HG02678 (cell line): ENCODE measurements around the gene NIPAL4.
"Not testable (repeated sequence)": the region's sequence is repeated elsewhere in the genome, so short reads cannot be mapped to it uniquely, and the experiment has no call there.

ENCODE experiments used
- ATAC-seq: cut with Tn5 transposase; IDR thresholded peaks from one replicate; pipeline ENCODE4 v1.9.1; 2021; ENCODE audit warnings: mild to moderate bottlenecking, moderate library complexity; ENCODE audit not compliant: unreplicated experiment

The NIPAL4 gene

DNA sequence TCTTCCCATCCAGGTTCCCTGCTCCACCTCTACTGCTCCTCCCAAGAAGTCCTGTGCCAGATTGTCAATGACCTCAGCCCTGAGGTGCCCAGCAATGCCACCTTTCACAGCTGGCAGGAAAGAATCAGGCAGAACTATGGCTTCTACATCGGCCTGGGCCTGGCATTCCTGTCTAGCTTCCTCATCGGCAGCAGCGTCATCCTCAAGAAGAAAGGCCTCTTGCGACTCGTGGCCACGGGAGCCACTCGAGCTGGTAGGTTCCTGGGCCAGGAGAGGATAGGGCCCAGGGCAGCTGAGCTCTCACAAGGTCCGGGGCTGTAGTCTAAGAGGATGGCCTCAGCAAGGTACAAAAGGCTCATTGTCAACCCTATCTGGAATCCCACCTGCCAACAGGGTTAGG, 3.1 kb downstream of the NIPAL4 start:
- ATAC-seq = no peak

DNA sequence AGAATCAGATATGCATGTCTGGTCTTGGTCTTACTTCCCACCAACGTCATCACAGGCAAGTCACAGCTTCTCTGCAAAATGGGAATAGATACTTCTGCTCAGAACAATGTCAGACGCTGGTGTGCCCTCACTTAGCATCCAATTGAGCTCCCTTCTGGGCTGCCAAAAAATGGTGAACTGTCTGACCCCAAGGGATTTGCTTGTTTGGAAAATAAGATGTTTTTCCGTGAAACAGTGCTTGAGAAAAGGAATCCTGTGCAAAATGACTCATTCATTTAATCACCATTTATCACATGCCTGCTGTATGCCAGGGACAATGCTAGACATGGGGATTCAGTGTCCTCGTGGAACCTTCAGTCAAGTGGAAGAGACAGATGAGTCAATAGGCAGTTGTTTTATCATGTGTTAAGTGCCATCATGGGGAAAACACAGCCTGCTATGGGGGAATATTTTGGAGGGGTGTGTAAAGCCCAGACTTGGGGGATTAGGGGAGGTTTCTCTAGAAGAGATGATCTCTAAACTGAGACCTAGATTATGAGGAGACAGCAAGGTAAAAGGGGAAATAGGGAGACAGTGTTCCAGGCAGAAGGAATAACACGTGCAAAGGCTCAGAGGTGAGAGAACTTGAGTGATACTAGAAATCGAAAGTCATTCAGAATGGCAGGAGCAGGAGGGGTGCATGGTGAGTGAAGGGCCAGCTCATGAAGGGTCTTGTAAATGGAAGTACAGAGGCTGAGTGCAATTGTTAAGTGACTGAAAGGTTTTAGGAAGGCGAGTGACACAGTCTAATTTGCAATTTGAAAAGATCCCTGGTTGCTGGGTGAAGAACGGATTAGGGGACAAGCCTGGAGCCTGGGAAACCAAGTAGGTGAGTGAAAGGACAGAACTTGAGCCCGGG, 3.9 kb downstream of the NIPAL4 start:
- ATAC-seq = no peak

DNA sequence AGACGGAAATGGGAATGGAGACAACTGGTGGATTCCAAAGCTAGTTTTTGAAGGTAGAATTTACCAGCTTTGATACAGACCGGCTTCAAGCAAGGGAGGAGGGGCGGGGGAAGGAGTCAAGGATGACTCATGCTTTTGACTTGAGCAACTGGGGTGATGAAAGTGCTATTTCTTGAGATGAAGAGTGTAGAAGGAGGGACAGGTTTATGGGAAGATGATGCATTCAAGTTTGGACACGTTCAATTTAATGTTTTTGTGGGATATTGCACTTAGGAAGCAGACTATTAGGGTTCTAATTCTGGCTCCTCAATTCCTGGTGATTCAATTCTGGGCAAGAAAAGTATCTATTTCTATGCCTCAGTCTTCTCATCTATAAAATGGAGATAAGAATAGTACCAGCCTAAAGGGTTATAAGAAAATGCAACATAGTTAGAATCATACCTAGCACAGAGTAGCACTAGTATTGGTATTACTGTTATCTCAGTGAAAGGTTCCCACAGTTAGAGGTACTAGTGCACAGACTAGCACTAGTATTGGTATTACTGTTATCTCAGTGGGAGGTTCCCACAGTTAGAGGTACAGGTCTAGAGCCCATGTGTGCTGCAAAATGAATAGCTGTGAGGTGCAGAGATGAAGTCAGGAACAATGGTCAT, 4.6 kb downstream of the NIPAL4 start:
- peak; percentile 78 for ATAC-seq

DNA sequence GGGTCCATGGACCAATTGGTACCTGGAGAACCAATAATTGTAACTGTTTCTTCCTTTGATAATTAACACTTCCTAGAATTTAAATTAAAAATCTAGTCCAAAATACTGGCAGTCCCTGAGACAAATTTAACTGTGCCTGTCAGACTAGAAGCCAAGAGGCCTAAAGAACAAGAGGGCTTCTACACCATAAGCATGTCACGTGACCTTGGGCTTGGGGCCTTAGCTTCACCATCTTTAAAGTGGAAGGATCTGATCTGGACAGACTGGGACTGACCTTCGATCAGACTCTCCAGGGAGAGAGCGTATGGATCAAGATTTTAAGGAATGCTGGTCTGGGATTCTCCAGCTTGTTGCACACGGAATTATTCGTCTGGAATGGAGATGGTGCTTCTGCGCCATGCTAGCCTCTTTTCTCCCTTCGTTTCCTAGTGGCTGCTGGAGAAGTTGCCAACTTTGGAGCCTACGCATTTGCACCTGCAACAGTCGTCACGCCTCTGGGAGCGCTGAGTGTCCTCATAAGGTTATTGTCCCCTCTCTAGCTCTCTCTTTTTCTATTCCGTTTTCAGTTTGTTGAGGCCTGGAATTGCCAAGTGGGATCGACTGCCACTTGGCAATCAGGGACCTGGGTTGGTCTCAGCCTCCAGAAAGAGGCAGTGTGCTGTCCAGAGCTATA, 8.4 kb downstream of the NIPAL4 start:
- ATAC-seq = no peak

DNA sequence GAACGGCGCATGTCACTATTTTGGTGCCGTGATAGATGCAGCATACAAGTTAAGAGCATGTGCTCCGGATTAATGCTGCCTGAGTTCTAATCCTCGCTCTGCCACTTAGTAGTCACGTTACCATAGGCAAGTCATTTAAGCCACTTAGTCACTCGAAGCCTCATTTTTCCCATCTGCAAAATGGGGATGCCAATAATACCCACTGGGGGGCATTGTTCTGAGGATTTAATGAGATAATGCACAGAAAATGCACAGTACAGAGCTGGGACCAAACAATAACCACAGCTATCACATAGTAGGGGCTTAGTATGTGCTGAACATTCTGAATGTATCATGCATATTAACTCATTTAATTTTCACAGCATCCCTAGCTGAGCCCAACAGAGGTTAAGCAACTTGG, 9.1 kb downstream of the NIPAL4 start:
- no peak for ATAC-seq

DNA sequence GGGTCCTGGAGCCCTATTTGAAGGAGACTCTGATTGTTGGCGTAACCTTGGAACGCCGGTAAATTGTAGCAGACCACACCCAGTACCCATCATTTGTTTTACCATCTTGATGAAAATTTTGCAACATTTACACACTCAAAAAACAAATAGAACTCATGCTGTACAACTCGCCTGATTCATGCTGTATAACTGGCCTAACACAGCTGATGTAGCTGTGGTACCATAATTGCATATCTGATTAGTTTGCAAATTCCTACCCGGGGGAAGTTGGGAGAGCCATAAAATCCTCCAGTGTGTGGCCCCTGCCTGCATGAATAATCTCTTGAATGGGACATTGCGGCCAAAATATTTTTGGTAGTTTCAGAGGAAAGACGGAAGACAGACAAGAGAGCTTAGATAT, 9.7 kb downstream of the NIPAL4 start:
- no peak for ATAC-seq

DNA sequence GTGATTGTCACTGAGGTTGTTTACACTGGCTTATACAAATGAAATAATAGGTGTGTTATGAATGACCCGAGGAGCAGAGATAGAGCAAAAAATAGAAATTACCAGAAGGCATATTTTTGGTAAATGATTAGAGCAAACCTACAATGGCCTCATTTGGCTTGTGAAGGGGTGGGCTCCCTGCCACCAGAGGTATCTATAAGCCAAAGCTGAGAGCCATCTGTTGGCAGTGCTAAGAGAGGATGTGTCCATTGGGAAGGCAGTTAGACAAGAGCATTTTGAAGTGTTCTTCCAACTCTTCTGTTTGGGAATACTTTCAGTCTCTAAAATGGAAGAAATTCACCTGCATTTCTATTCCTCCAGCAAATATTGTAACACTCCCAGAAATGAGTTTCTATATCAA, 10.6 kb downstream of the NIPAL4 start:
- no peak for ATAC-seq

DNA sequence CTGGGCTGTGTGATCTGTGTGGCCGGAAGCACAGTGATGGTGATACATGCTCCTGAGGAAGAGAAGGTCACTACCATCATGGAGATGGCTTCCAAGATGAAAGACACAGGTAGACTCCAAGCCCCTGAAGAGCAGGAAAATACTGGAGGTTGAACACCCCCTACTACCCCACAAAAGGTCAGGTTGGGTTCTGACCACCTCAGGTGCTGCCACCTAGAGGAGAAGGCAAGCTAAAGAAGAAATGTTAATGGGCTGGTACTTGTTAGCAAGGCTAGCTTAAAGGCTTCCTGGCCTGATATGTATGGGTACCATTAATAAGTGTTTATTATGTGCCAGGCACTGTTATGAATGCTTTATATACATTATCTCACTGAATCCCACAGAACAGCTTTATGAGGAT, 11.7 kb downstream of the NIPAL4 start:
- ATAC-seq = no peak

DNA sequence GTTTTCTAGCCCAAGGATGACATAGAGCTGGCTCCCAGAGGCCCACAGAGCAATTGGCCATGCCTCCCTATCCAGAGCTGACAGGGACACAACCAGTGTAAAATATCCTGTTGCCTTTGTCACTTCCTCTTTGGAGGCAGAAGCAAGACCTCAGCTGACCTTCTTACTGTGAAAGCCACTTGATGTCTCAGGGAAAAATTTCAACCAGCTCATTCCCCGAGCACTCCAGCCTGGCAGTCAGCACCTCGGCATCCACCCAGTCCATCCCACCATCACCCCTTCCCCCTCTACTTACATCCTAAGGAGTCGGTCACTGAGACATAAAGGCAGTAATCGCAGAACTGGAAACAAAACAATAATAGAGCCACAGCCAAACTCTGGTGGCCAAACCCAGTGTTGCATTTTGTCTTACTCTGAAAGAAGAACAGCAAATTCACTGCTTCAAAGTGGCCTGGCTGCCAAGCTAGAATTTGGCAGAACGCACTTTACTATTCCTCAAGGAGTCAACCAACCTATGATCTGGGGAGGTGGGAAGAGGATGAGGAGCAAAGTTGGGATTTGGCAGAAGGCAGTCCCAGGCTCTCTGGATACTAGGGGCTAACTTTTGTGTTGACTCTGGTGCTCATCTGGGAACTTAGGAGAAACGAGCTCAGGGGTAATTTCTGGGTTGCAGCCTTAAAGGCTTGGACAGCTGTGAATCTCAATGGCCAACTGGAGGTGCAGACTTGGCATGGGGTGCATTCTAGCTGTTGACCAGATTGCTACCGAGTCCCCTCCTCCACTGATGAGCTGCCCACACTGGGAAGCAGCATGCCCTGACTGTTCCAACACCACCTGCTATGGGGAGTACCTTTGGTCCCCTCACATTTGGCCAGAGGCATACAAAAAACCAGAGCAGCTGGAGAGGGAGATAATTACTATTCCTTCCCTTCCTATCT, 13.6 kb downstream of the NIPAL4 start:
- ATAC-seq = no peak

DNA sequence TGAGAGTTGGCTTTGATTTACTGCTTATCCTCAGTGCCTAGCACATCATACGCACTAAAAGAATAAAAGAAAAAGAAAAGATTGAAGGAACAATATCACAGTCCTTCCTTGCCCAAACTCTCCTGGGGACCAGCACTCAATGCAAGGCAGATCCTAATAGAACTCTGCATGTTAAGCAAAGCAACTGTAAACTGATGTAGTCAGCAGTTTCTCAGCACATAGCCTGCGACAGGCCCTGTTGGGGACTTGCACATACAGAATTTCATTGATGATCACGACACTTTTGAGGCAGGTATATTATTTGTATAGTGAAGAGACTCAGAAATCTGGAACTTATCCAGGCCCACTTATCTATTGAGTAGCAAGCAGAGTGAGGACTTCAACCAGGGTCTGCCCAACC, 15.4 kb downstream of the NIPAL4 start:
- no peak for ATAC-seq

DNA sequence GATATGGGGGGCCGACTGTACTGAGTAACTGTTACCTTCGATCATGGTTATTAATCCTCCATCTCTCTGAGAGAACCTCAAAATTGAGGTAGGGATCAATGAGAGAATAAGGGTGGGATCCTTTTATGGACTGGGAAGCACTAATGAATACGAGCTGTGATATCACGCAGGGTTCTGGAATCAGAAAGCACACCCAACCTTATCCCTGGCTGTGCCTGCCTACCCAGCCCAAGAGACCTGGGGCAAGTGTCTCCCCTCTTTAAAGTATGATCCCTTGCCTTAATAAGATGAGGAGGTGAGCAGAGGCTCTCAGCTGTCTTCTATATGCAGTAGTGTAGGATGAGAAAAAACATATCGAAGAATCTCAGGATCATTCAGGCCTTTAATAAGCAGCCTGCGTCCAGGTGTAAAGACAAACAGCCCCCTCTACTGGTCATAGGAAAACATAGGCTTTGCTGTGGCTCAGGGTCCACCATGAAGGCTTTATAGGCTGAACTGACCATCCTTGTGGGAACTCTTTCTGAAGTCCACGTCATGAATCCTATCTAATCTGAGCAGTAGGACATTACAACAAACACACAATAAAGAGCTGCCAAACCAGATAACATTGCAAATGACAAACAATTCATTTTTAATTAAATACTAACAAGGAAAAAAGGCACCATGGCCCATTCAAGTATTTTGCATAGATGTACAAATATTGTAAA, 16.8 kb downstream of the NIPAL4 start:
- peak; percentile 58 for ATAC-seq

DNA sequence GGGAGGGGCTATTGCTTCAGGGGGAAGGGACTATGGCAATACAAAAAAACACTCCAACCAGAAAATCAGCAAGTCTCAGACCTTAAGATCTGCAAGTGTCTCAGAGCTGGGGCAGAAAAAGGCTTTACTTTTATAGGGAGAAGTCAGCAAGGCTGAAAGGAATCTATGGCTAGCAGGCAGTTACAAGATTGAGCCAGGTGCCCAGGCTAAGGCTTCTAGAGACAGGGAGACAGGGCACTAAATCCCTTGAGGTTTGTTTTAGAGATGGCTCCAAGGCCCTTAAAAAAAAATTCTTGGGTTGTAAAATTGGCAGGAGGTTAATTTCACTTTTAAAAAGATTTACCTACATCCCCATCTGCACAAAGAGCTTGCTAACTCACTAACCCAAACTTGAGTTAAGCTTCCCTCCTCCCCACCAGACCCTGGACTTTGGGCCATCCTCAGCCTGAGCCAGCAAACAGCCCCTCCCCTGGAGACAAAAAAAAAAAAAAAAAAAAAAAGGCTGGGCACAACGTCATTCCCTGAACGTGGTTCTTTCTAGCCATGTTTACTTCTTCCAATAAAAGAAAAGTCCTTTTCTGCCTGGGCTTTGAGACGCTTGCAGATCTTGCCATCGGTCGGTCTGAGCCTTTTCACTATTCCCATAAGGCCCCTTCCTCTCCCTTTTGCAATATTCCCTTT, 17.9 kb downstream of the NIPAL4 start:
- ATAC-seq = no peak

DNA sequence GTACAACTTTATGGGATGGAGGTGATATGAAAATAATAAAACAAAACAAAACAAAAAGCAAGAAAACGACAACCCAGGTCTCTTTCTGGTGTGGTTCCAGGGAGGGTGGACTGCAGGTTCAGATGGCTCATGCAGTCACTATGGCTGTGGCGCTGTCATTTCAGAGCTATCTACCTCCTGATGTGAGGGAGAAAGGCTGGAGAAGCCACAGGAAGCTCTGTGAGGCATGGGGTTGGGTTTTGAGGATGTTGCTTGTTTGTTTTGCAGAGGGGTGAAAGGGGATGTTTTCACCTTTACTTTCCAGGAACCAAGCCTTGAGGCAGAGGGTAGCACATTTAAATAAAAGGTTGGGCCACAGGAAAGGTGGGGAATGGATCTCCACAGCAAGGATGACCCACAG, 18.7 kb downstream of the NIPAL4 start:
- ATAC-seq = no peak

DNA sequence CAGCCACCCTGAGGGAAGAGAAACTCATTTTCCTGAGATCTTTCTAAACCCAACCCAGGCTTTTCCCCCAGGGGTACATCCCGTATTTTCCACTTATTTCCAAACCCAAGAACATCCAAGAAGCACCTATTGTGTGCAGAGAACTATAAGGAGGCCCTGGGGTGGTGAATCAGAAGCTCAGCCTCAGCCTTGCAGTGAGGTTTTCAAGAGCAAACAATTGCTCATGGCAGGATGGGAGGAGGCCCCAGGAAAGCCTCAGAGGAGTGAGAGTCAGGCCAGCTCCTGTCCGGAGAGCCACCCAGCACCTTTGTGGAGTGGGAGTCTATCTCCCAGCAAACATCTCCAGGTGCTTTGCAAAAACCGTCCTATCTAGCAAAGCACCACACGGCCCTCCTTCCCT, 19.2 kb downstream of the NIPAL4 start:
- no peak for ATAC-seq

DNA sequence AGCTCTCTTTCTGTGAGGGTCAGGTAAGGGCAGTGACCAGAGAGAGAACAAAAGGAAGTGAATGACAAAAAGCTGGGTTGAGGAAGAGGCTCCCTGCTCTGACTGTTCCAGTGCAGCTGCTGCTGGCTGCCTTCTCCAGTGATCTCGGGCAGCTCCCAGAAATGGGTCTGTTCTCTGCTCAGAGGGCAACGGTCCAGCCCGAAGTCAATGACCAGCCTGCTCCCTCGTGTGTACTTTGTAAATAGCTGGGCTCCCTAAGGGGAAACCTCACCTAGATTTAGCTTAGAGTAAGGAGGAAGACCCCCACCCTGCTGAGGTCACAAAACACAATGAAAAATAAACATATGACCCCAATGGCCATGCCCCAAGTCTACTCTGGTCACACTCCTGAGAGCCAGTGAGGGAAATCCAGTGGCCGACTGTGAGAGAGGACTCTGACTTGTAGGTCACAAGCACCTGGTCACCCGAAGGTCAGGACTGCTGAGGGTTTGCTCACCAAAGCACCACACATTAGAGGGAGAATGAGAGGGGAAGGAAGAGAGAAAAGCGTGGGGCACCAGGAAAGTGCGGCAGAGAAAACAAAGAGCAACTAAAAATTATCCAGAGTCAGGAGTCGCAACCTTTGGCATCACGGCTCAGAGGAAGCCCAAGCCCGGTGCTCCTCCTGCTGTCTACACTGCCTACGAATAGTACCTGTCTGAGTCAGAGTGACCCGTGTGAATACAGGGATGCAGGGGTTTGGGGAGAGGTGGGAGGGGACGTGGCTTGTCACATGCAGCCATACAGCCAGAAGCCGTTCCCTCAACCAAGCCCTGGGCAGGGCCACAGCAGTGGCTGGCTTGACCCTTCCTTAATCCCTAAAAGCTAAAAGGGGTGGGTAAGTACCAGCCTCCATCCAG, 19.8 kb downstream of the NIPAL4 start:
- no peak for ATAC-seq

DNA sequence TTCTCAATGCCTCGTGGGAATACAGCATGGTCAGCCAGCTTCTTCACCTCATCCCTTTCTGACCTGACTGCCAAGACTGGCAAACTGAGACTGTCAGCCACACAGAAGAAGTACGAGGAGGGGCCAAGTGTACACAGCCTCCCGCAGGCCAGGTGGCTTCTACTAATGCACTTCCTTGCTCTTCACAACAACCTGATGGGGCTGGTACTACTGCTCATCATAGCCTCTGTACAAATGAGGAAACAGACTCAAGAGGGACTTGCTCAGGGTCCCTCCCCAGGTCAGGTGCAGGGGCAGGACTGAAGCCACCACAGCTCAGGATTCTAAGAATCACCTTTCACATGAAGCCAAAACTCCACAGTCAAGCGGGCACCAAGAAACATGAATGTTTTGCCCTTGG, 21.3 kb downstream of the NIPAL4 start:
- no peak for ATAC-seq

DNA sequence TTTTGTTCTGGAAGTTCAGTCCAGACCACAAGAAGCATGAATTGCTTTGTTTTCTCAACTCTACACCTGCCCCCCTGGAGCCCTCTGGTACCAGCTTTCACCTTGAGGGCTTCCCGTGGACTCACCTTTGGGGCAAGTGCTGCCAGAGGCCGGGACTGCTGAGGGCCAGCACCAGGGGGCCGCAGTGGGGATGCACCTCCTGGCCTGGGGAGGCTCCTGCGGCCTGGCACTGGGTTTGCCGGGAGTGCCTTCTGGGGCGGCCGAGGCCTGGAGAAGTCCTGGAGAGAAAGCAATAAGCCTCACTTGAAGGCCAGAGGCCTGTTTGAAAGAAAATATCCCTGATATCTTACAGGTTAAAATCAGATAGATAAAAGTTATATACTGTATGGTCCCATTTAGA, 21.7 kb downstream of the NIPAL4 start:
- ATAC-seq = no peak

DNA sequence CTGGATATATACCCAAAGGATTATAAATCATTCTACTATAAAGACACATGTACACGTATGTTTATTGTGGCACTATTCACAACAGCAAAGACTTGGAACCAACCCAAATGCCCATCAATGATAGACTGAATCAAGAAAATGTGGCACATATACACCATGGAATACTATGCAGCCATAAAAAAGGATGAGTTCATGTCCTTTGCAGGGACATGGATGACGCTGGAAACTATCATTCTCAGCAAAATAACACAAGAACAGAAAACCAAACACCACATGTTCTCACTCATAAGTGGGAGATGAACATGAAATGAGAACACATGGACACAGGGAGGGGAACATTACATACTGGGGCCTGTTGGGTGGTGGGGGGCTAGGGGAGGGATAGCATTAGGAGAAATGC, 22.7 kb downstream of the NIPAL4 start:
- not testable (repeated sequence) for ATAC-seq

DNA sequence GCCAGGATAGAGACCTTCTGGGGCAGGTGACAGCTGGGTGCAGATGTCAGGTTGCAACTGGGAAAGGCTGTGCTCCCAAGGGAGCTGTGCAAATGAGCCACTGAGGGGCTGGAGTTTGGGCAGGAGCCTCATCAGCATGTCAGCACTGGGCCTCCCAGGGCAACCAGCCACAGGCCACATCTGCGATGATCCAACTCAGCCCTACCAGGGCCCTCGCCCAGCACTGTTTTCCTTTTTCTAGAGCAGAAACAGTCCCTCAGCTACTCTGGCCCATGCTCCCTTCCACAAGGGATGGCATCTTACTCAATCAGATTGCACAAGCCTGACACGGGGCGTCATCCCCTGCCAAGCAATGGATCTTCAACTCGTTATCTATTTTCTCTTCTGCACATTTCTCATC, 24.8 kb downstream of the NIPAL4 start:
- no peak for ATAC-seq
